Renal cortical epithelial cell (primary cell): ENCODE data around the gene OS9. TPM values are rescaled to one million over a fixed set of nuclear protein-coding genes. Genes with fewer than 3 reads are reported as not detected.

ENCODE experiments used
- DNase-seq: peaks from one replicate; pipeline ENCODE4 v3.0.0-alpha.2; 2011; ENCODE audit warnings: low read depth
- total RNA-seq: library from RNA; depleted of rRNA; stranded (reverse); fragments of >200 nt; gene quantifications from 2 replicates; pipeline ENCODE4 v1.2.3, GENCODE V29; 2014

OS9 gene
- total RNA-seq, 1 donor from 2014 or later, result 325 TPM

DNA sequence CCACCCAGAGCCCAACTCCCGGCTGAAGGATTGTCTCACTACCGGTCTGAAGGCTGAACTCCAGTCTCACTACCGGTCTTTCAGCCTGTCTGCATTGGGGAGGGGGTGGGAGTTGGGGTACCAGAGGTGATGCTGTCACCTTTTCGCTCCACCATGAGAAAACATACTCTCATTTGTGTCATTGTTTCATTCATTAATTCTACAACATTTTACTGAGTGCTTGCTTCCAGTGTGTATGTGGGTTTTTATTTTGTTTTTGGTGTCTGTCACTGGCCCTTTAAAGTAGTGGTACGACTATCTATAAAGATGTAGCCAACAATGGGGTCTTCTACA is 58.7 kb downstream of the OS9 start:
- DNase-seq, result no peak

DNA sequence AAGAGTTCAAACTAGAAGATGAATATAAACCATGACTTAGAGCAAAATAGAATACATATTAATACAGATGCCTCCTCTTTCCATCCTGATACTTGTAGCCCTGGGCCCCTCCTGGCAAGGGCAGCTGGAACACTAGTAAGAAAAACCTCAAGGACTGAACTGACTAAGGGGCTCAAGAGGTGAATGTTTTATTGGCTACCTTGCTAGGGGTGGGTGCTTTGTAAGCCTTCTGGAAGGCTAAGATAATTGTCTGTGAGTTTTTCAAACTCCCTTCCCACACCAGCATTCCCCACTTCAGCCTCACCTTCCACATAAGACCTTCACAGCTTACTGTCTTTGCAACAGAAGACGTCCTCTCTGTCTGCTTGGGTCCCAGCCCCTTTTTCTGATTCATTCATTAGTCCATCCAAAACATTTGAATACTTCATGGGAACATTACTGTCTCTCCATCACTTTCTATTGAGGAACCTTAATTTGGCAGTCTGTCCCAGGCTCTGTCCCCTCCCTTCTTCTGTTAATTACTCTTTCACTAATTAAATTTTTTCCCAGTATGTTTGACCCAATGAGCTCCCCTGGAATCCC is 59.9 kb downstream of the OS9 start:
- no peak for DNase-seq

DNA sequence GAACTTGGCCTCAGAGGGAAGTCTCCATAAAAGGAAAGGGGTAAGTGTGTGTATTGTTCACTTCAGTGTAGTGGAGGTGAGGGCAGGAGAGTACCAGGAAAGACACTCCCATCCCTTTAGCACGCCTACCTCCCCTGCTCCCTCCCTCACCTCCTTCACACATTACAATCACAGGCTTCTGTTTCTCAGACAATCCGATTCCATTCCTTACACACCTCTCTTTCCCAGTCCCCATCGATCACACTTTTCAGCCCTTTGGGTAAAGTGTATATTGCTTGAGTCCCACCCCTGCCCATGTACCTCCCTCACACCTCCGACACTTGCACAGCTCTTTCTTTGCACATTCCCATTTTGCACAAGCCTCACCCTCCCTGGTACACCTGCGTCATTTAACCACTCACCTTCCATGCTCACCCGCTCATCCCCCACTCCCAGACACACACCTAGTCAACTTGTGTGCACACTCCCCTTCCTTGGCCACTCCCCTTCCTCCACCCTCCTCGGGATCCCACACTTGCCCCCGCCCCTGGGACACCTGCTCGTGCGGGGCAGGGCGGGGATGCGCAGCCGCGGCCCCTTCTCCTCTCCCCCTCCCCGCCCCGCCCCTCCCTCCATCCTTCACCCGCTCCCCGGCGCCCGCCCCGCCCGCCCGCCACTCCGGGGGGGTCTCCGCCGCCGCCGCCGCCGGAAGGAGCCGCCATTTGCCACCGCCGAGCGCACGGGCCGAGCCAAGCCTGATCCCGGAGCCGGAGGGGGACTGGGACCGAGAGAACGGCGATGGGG is 60.7 kb downstream of the OS9 start, which contains the start of gene MARCHF9:
Gene MARCHF9 (plus strand): TSS at position 693 of the 783 bp plus-strand sequence. CDS start 426 bp downstream, outside the sequence.
- peak; percentile 62 for DNase-seq

DNA sequence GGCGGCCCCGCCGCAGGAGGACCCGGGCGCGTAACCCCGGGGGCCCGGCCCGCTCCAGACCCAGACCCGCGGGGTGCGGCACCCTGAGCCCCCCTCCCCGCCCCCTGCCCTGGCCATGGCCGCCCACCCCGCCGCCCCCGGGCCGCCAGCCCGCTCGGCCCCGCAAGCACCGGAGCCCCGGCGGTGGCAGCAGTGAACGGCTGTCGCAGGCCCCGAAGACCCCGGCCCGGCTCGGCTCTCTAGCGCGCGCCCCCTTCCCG is 61.2 kb downstream of the OS9 start:
- DNase-seq, result no peak

DNA sequence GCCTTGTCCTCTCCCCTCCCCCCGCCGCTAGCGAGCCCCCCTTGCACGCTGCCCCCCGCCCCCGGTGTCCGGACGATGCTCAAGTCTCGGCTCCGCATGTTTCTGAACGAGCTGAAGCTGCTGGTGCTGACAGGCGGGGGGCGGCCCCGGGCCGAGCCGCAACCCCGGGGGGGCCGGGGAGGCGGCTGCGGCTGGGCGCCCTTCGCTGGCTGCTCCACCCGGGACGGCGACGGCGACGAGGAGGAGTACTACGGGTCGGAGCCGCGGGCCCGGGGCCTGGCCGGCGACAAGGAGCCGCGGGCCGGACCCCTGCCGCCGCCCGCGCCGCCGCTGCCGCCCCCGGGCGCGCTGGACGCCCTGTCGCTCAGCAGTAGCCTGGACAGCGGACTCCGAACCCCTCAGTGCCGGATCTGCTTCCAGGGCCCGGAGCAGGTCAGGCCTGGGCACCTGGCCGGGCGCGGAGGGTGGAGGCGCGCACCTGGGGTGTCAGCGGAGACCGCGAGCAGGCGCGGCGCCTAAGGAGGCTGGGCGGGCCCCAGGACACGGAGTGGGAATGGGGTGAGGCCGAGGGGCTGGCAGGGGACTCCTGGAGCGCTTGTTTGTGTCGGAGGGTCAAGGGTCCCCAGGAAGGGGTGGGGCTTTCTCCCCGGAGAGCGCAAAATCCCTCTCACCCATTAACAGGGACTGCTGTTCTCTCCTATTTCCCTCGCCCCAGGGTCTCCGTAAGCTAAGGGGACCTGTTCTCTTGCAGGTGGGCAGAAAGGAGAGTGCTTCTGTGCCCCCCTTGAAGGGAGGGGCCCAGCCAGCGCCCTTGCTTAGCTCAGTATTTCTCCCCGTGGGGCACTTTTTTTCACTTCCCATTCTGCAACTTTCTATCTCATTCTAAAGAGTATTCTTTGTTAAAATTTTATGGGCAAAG is 61.8 kb downstream of the OS9 start:
- DNase-seq, result no peak

DNA sequence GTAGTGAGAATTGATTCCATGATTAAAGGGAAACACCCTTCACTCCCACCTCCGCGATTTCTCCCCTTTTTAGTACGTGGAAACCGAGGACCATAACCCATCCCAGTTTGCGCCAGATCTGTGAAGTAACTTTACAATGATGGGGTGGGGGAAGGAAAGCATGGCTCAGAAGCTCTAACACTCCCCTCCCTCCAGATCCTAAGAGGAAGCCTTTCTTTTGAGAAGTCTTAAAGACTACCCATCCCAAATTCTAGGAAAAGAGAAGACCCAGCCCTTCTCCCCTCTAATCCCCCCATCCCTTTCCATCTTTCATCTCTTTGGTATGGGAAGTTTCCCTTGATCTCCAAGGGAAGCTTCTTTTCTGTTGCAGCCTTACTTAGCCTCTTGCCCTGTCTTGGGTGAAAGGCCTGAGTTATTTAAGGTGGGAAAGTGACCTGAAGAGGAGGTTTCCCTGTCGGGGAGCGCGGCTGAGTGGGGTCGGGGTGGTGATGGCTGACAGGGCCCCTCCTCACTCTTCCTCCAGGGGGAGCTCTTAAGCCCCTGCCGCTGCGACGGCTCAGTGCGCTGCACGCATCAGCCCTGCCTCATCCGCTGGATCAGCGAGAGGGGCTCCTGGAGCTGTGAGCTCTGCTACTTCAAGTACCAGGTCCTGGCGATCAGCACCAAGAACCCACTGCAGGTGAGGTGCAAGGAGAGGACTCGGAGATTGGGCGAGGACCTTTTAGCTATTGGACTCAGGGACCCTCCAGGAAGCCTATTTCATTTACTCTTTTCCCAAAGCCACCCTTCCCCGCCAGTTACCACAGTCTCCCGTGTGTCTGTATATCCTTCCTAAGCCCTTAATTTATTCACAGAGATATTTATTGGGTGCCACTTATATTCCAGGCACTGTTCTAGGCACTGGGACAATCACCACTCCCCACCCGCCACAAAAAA is 62.7 kb downstream of the OS9 start:
- no peak for DNase-seq

DNA sequence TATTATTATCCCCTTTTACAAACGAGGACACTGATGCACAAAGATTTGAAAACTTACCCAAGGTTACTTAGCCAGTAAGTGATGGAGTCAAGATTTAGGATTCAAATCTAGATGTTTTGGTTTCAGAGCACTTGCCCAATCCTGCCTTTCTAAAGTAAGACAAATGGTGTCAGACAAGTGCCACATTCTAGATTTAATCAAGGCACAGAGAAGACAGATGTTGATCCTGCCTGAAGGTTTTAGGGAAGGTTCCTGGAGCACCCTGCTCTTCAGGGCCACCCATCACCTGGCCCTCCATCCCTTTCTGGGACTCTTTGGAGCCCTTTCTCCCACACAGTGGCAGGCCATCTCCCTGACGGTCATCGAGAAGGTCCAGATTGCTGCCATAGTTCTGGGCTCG is 63.8 kb downstream of the OS9 start:
- DNase-seq, result no peak

DNA sequence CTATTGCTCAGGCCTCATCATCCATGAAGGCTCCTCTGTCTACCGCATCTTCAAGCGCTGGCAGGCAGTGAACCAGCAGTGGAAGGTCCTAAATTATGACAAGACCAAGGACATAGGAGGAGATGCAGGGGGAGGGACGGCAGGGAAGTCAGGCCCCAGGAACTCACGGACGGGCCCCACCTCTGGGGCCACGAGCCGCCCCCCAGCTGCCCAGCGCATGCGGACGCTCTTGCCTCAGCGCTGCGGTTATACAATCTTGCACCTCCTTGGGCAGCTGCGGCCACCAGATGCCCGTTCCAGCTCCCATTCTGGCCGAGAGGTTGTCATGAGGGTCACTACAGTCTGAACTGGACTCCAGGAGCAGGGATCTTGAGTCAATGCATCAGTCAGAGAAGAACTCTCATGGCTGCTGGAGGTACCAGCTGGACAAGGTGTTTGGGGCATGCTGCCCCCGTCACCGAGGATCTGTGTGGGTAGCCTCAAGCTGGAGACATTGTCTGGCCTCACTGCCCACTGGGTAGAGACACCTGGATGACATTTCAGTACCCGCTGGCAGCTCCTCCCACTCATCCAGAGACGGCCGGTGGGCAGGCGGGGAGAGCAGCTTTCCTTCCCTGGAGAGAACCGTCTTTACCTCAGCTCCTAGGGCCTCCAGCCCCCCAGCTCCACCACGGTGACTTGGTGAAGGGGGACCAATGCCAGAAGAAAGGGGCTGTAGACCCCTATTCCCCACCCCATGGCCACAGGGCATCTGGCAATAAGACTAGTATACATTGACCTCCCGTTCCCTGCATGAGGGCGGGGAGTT is 64.8 kb downstream of the OS9 start:
- DNase-seq, result no peak

DNA sequence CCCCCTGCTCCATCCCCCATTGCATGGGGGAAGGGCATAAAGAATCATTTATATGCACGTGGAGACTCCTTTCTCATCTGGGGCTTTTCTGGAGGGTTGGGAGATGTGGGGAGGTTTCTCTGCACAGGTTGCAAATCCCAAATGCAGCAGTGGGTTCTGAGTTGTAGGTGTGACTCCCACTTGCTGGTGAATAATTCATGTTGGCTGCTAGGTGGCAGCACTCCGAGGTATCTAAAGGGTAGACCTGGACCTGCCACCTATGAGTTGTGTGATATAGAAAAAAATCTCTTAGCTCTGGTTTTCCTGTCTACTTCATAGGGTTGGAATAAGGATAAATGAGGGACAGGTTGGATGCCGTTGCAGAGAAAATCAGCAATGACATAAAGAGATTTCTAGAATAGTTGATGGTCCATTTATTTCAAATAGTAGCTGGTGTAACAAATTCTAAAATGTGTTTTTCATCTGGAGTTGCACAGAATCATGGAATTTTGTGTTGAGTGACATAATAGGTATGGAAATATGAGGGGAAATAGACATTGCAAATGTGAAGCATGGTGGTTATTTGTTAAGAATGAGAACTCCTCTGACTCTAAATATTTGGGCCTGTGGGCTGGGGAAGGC is 65.5 kb downstream of the OS9 start:
- peak; percentile 36 for DNase-seq

DNA sequence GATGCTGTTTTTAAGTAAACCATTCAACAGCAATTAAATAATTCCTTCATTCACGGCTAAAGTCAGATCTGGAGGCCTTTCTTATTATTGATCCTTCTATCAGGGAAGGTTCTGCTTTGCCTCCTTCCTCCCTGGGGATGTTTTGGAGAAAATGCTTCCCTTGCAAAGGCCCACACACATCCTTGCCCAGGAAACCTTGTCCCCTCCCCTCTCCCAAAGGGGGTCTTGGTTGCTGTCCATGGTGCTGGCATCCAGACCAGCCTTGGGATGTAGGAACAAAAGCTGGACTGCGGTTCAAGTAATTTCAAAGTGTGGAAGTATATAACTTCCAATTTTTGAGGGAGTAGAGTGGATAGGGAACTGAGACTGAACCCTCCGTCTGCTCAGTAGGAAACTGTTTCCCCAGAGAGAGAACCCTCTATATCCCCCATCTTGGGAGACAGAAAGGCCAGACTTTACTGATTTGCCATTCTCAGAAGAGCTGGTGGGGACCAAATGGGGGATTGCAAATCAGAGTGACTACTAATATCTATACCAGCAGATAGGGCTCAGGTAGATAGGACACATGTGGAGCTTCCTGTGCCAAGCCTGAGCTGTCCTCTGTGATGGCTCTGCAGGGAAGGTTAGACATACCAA is 66.5 kb downstream of the OS9 start:
- DNase-seq, result no peak

DNA sequence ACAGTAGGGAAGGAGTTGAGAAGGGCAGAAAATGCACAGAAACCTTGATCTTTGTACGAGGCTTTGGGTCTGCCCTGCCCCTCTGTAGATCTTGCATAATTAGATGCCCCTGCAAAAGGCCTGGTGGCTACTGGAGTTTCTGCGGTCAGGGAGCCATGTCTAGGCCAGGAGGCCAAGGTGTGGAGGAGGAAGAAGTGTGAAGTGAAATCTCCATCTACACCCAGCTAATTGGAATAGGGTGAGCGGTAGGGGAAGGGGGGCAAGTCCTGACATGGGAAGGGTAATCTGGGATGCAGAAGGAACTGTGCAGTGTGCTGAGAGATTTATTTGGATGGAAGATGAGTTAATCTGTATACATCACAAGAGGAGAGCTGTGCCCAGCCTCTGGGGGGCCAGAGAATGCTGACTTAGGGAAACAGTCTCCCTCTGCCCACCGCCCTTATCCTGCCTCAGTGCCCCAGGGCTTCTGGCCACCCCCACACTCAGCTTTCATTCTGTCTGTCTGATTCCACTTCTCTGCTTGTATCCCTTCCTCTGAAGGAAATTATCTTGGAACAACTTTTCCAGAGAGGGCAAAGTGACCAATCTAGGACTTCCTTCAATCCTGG is 67.6 kb downstream of the OS9 start:
- DNase-seq, result no peak

DNA sequence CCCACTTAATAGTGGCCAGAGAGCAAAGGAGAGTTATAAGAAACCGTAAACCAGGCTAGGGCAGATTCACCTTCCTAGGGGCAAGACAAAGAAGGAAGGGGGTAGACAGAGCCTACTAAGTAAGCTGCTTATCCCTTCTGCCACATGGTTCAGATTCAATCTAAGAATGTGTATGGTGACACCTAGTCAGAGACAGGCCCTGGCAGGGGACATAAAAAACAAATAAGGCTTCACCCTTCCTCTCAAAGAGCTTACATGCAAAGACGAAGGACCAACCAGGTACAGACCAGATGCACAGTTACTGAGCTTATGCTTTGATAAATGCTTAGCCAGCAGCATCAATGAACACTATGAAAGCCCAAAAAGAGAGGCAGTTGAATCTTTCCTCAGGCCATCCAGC is 68.5 kb downstream of the OS9 start:
- DNase-seq, result no peak

DNA sequence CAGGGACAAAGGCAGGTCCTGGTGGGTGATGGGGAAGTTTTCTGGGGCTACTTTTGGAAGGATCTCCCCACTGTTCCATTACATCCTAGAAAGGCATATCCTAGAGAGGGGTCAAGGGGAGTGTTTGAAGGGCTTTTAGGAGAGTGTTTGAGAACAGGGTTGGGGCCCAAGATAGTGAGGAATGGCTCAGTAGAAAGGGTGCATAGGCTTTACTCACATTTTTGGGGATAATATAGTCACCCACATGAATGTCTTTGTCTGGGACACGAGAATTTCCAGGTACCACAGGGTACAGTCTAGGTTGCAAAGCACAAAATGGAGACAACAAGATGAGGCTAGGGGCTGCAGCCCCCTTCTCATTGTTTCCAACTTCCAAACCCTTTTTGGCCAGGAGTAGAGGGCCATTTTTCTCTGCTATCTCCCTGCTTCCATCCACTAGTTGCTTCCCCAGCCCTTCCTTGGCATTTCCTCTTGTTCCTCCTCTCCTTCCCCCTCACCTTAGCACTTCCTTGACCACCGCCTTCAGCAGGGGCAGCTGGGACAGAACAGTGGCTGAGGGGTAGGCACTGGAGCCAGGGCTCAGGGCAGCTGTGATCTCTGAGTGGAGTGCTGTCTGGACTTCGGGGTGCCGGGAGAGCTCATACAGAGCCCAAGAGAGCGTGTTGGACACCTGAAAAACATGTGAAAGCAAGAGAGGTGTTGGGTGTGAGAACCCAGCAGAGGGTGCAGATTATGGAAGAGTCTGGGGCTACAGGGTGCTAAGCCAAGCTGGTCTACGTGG is 70.1 kb downstream of the OS9 start:
- DNase-seq, result no peak

DNA sequence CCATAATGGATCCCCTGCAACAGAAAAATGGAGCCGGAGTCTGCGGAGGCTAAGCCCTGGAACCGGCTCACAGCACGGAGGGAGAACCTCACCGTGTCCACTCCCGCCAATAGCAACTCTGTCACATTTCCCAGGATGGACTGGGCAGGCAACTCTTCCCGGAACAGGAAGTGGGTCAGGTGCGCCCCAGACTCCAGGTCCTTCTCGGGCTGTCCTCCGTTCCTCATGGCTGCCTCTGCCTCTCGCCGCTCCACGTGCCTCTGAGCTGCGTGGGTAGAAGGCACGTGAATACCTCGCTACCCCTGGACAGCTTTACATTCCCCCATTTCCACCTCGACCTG is 70.7 kb downstream of the OS9 start:
- DNase-seq, result no peak

DNA sequence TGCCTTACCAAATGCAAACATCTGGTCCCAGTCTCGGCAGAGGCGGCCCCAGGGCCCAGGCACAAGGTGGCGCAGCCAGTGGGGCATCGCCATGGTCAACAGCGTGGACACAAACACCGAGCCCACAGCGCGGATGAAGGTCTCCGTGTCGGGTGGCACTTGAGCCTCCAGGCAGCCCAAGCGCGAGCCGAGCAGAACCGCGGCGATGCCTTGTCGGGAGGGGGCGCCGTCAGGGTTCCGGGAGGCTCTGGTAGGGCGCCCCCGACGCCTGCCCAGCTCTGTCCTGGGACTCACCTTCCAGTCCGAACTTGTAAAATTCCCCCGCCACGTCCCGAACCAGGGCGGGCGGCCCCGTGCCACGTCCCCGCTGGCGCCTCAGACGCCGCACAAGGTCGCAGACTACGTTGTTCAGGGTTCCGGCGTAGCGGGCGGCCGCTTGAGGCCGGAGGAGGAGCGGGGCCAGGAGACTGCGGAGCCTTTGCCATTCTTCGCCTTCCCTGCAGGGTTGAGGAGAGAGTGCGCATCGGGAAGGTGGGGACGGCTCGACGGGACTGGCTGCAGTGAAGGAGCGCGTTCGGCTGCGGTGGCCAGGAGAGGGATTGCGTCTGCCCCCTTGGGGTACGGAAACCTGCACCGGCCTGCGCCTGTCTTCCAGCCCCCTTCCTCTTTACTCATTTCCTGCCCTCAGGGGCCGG is 71.2 kb downstream of the OS9 start:
- DNase-seq, result no peak

DNA sequence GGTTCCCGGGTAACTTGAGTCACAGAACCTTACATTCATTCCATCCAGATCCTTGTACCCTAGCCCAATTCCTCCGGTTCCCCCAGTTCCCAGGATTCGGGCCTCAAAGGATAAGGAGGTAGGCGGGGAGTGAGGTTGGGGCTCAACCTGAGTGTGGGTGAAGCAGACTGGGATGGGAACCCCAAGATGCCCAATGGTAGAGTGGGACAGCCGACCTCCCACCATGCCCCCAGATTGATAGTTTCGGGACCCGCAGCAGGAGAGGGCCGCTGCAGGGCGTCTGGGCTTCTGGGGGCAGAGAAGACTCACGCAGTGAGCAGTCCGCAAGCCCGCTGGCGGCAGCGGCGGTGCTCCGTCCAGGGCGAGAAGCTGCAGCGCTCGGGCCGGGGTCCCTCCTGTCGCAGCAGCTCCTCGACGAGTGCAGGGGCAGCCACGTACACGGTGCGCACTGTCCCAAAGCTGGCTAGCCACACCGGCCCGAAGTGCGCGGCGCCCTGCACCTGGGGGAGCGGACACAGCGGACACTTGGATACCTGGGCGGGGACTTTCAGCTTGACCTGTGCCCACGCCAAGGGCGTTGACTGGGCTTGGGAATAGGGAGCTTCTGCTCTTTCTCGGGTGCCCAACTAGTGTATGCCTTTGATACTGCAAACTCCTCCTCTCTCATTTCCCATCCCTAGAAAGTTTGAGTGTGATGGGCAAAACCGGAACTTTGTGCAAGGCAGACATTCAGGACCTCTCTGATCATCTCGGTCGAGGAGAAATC is 71.9 kb downstream of the OS9 start:
- no peak for DNase-seq

DNA sequence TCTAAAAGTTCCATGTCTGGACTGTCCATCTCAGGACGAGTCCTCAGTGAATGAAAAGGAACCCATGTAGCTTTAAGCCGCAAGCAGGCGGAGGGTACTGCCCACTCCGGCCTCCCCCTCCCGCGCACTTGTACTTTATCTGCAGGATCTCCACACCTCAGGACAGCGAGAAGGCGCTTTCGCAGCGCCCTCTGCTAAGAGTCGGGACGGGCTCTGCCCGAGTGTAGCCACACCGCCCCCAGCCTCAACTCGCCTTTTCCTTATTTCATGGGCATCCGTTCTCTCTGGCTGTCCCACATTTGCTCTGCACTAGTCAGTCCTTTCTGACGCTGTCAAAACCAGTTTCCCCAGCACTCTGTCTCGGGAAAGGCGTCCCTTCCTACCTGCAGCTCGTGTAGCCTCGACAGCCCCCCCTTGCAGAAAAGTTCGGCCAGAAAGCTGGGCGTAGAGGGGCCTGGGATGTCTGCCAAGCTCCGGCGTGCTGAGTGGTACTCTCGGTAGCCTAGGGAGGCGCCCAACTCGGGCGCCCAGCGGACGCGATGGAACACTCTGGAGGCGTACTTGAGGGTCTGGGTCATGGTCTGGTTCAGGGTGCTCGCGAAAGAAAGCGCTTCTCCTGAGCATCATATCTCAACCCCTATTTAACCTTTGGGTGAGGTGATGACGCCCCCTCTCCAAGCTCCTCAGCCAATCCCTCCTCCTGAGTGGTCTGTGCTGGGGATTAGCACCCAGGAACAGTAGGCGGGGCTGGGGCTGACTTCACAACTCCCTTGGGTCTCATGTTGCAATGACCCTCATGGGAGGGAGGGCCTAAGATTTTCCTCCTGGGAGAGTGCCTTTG is 72.8 kb downstream of the OS9 start, which contains the start of gene CYP27B1:
Gene CYP27B1 (minus strand): TSS at position 615 of the 841 bp plus-strand sequence. CDS start 37 bp downstream, at position 578.
- DNase-seq, result peak; percentile 43
